IPS DF 4.7 (cell line): ENCODE results near the gene STING1.

Experiments
- DNase-seq: peaks from one replicate; pipeline ENCODE4 v3.0.0-alpha.2; 2013; ENCODE audit warnings: low spot score; ENCODE audit errors: extremely low read depth

Gene STING1

GRCh38 chr5:139468421-139468931, 14.1 kb downstream of the STING1 start:
- DNase-seq: no peak

- DNase-seq: no peak
Measured at GRCh38 chr5:139462586-139463276, 19.8 kb downstream of the STING1 start, which contains the start of gene ECSCR. Gene ECSCR, minus strand, starts transcription at chr5:139462743. Its CDS starts 73 bp downstream, at chr5:139462670.

GRCh38 chr5:139461698-139462097, 20.9 kb downstream of the STING1 start:
- no peak for DNase-seq

GRCh38 chr5:139461176-139461575, 21.4 kb downstream of the STING1 start:
- DNase-seq: no peak

- no peak for DNase-seq
Measured at GRCh38 chr5:139460455-139460854, 22.1 kb downstream of the STING1 start.

- no peak for DNase-seq
Measured at GRCh38 chr5:139459451-139459934, 23.1 kb downstream of the STING1 start.

GRCh38 chr5:139458580-139459407, 23.8 kb downstream of the STING1 start:
- no peak for DNase-seq

GRCh38 chr5:139457653-139458306, 24.8 kb downstream of the STING1 start:
- DNase-seq: no peak

GRCh38 chr5:139457241-139457640, 25.3 kb downstream of the STING1 start:
- DNase-seq: no peak

- no peak for DNase-seq
Measured at GRCh38 chr5:139456776-139457175, 25.8 kb downstream of the STING1 start.

GRCh38 chr5:139454568-139455290, 27.8 kb downstream of the STING1 start:
- DNase-seq: no peak

- DNase-seq: no peak
Measured at GRCh38 chr5:139453683-139454567, 28.6 kb downstream of the STING1 start.

- DNase-seq: no peak
Measured at GRCh38 chr5:139451878-139452660, 30.5 kb downstream of the STING1 start.

- no peak for DNase-seq
Measured at GRCh38 chr5:139451176-139451575, 31.4 kb downstream of the STING1 start.

GRCh38 chr5:139446956-139447779, 35.4 kb downstream of the STING1 start:
- no peak for DNase-seq

GRCh38 chr5:139445325-139446170, 37.0 kb downstream of the STING1 start:
- DNase-seq: no peak

- DNase-seq: no peak
Measured at GRCh38 chr5:139443831-139444453, 38.6 kb downstream of the STING1 start.
